GM12878 (cell line): Measurements from ENCODE around the gene MYOM3. TPM values are rescaled to one million over a fixed set of nuclear protein-coding genes. Genes with fewer than 3 reads are reported as not detected.

ENCODE experiments used
- ATAC-seq: fragments of 200-7000 bp; cut with Tn5 transposase; 3 replicates; pipeline ENCODE4 v1.9.1; 2020; ENCODE audit warnings: mild to moderate bottlenecking, moderate library complexity
- BruUV-seq: library from RNA; stranded (reverse); fragments of 400-500 nt; replicated peaks from 2 replicates; lab custom pipeline; 2021; lab: Mats Ljungman, UMichigan
- CTCF ChIA-PET: fragments of 300-600 bp; sonication (Branson Sonifier 250); formaldehyde crosslinking; extraction: SDS; loops from one replicate; lab custom pipeline; 2021; ENCODE audit warnings: inconsistent platforms; lab: Yijun Ruan, JAX
- POLR2A ChIA-PET: fragments of 350-600 bp; formaldehyde crosslinking; extraction: SDS; loops from one replicate; lab custom pipeline; 2021; ENCODE audit warnings: inconsistent platforms; lab: Charles Lee
- RAD21 ChIA-PET: fragments of 300-600 bp; sonication (Branson Sonifier 250); formaldehyde crosslinking; loops from one replicate; lab custom pipeline; 2023; ENCODE audit warnings: antibody characterized with exemption; ENCODE audit not compliant: unreplicated experiment; lab: Charles Lee
- SMC1A ChIA-PET: fragments of 300-600 bp; sonication (Branson Sonifier 250); formaldehyde crosslinking; loops from one replicate; lab custom pipeline; 2023; ENCODE audit not compliant: unreplicated experiment, uncharacterized antibody; lab: Charles Lee
- DNase-seq: peaks from one replicate; pipeline ENCODE4 v3.0.0-alpha.2; 2011; ENCODE audit warnings: low read depth, low spot score
- FAIRE-seq: peaks from 3 replicates; lab custom pipeline; 2011; peaks lifted over from hg19 to GRCh38; lab: Jason Lieb, UNC
- H2AFZ ChIP-seq: 2 replicates; pipeline ENCODE4 v1.6.0; 2011; ENCODE audit warnings: low read depth, low read length, control low read depth; ENCODE audit not compliant: control insufficient read depth
- H3K27ac ChIP-seq: 2 replicates; pipeline ENCODE4 v1.5.1; 2011; ENCODE audit warnings: control low read depth; ENCODE audit not compliant: control insufficient read depth, insufficient read depth
- H3K27me3 ChIP-seq, 2 experiments: replicated peaks in 1 of 2; 2 replicates each; pipeline versions ENCODE4 v1.6.0 to v1.6.1; 2011; ENCODE audit warnings: low read length in 1 of 2; ENCODE audit not compliant: control insufficient read depth in 2 of 2, insufficient read depth in 2 of 2
- H3K36me3 ChIP-seq, 2 experiments: 2 replicates each; pipeline ENCODE4 v1.5.1; 2011; ENCODE audit warnings: low read length in 1 of 2; ENCODE audit not compliant: control insufficient read depth in 2 of 2, insufficient read depth in 2 of 2
- H3K4me1 ChIP-seq: 2 replicates; pipeline ENCODE4 v1.6.1; 2011; ENCODE audit warnings: mild to moderate bottlenecking, low read length, moderate library complexity, mixed read lengths; ENCODE audit not compliant: control insufficient read depth, insufficient read depth
- H3K4me2 ChIP-seq: 2 replicates; pipeline ENCODE4 v1.6.0; 2011; ENCODE audit warnings: control low read depth; ENCODE audit not compliant: control insufficient read depth, insufficient read depth
- H3K4me3 ChIP-seq: fragments of 200-600 bp; sonication (generic); 2 replicates; pipeline ENCODE4 v1.5.1; 2016
- H3K79me2 ChIP-seq: 2 replicates; pipeline ENCODE4 v1.6.0; 2011; ENCODE audit warnings: low read length; ENCODE audit not compliant: control insufficient read depth, insufficient read depth
- H3K9ac ChIP-seq: 2 replicates; pipeline ENCODE4 v1.8.0; 2011; ENCODE audit warnings: low read length, control low read depth, mixed read lengths; ENCODE audit not compliant: control insufficient read depth, insufficient read depth
- H3K9me3 ChIP-seq: replicated peaks from 3 replicates; pipeline ENCODE4 v1.5.1; 2011; ENCODE audit warnings: mild to moderate bottlenecking, low read length; ENCODE audit not compliant: control insufficient read depth, insufficient read depth
- H4K20me1 ChIP-seq: 2 replicates; pipeline ENCODE4 v1.6.0; 2011; ENCODE audit not compliant: control insufficient read depth, insufficient read depth
- JUND ChIP-seq: IDR thresholded peaks from 2 replicates; pipeline ENCODE4 v1.6.1; 2012; ENCODE audit warnings: low read depth, mild to moderate bottlenecking, low read length, improper control_type of control experiment, moderate library complexity
- MEF2A ChIP-seq: IDR thresholded peaks from 2 replicates; pipeline ENCODE4 v1.6.1; 2011; ENCODE audit warnings: low read depth, mild to moderate bottlenecking, low read length, moderate library complexity; ENCODE audit not compliant: insufficient read depth
- REST ChIP-seq: IDR thresholded peaks from 2 replicates; pipeline ENCODE4 v1.6.1; 2012; ENCODE audit warnings: mild to moderate bottlenecking, low read depth, low read length
- ZNF24 ChIP-seq: fragments of 450-650 bp; IDR thresholded peaks from 2 replicates; pipeline ENCODE4 v1.6.1; 2017; ENCODE audit warnings: antibody characterized with exemption, mild to moderate bottlenecking
- WGBS: methylation state at CpG from one replicate; pipeline ENCODE4 v1.1.6; 2016; ENCODE audit warnings: low lambda C conversion rate; ENCODE audit not compliant: insufficient replicate concordance, insufficient coverage; ENCODE audit errors: missing lambda C conversion rate; 5-methylcytosine and 5-hydroxymethylcytosine counted together
- in situ Hi-C: fragments of 300-500 bp; cut with MboI; formaldehyde crosslinking; loops from 9 replicates; pipeline ENCODE4 v1.14.3; 2018; ENCODE audit warnings: mixed read lengths
- intact Hi-C: fragments of 100-400 bp; cut with micrococcal nuclease; formaldehyde crosslinking; loops from one replicate; pipeline ENCODE4 v1.14.2; 2022; ENCODE audit not compliant: unreplicated experiment
- polyA plus RNA-seq, 11 experiments: library from polyadenylated mRNA; depleted of rRNA in 4 of 11; unstranded in 6 of 11; stranded (reverse) in 5 of 11; fragments of >200 nt; fragmentation: Nextera tagmentation in 4 of 11; fragmentation: Illumina TruSeq in 1 of 11; extraction: Ambion mirVana in 4 of 11; extraction: Trizol in 1 of 11; gene quantifications; 1 replicate in 1 of 11; 2 replicates in 10 of 11; pipeline versions ENCODE4 v1.2.1 to v1.2.3, GENCODE V29; 2011 to 2016; ENCODE audit warnings: inconsistent platforms in 2 of 11, missing spikeins in 2 of 11, low read depth in 1 of 11
- total RNA-seq, 4 experiments: library from RNA; depleted of rRNA in 3 of 4; stranded (reverse); fragments of >200 nt in 3 of 4; fragmentation: Illumina TruSeq in 1 of 4; extraction: Trizol in 1 of 4; gene quantifications; 2 replicates each; pipeline versions ENCODE4 v1.2.1 to v1.2.3, GENCODE V29; 2013 to 2021

MYOM3 gene
- total and polyA plus RNA-seq, 10 of the 15 experiments (the other 5 are each of a cell fraction or from before 2014, with no cell fraction given) = 0.06 TPM; not detected in 9

DNA sequence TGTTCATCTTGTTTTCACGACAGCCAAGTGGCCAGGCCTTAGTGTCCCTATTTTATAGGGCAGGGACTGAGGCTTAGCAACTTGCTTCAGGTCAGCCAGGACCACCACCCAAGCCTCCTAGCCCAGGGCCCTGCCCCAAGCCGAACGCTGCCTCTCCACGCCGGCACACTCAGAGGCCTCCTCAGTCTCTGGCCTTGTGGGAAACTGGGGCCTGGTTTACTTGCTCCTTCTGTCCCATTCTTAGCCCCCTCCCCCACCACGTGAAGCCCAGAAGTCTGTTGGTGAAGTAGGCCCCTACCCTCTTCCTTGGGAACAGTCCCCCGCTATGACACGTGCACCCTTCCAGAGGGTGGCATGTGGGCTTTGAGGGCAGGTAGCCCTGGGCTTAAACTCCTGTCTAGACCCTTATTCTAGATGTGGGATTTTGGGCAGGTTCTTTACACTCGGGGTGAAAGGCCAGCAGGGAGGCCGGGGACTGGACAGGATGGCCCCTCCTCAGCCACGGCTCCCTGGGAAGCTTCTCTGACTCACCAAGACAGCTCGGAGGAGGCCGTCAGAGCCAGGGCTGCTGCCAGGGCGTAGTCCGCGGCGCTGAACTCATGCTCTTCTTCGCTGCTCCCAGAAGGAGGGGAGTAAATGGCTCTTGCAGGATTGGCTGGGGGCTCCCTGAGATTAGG lies 4.3 kb downstream of the MYOM3 start:
- WGBS = 40% methylated on average over 18 of the region's 18 CpGs
- FAIRE-seq (no peak), ATAC-seq (no peak), DNase-seq (no peak)
- Histone ChIP-seq H2AFZ (no peak overlapping the region), H3K9ac (no peak overlapping the region), H3K27ac (no peak overlapping the region), H3K4me3 (no peak overlapping the region), H3K4me1 (no peaks in the 10 kb centered on the region), H4K20me1 (no peaks in the 10 kb centered on the region), H3K79me2 (no peaks in the 10 kb centered on the region), H3K4me2 (no peak overlapping the region), H3K27me3 (no peaks in the 10 kb centered on the region; a peak in 2 of 4 replicates), H3K9me3 (no peaks in the 10 kb centered on the region), H3K36me3 (no peaks in the 10 kb centered on the region)
- ChIA-PET SMC1A (no interaction called here), POLR2A (no interaction called here), RAD21 (no interaction called here), CTCF (no interaction called here)
- in situ Hi-C loops (no loop called here), intact Hi-C loops (no loop called here)
- TF ChIP-seq ZNF24 (no peak), MEF2A (no peak), JUND (no peak), REST (no peak)
- no TSS peak for BruUV-seq
